SK-N-SH (cell line): Measurements from ENCODE around the gene TGFBR3L.

Experiments
- ELF1 ChIP-seq: IDR thresholded peaks from 2 replicates; pipeline ENCODE4 v1.4.0; 2012
- EP300 ChIP-seq, 2 experiments: IDR thresholded peaks; 2 replicates each; pipeline versions ENCODE4 v1.4.0 to v1.6.1; 2012; ENCODE audit warnings: borderline replicate concordance in 1 of 2, low read depth in 1 of 2, low read length in 1 of 2
- JUND ChIP-seq: IDR thresholded peaks from 2 replicates; pipeline ENCODE4 v1.4.0; 2012
- POLR2AphosphoS5 ChIP-seq: IDR thresholded peaks from 2 replicates; pipeline ENCODE4 v1.6.1; 2012; ENCODE audit warnings: low read depth, low read length
- RFX5 ChIP-seq: IDR thresholded peaks from 2 replicates; pipeline ENCODE4 v1.6.1; 2012; ENCODE audit warnings: mild to moderate bottlenecking, improper control_type of control experiment, low read length
- SIN3A ChIP-seq: IDR thresholded peaks from 2 replicates; pipeline ENCODE4 v1.6.1; 2012; ENCODE audit warnings: low read depth, mild to moderate bottlenecking, low read length, moderate library complexity, borderline replicate concordance
- SMC3 ChIP-seq: IDR thresholded peaks from 2 replicates; pipeline ENCODE4 v1.6.1; 2012; ENCODE audit warnings: low read depth, low read length, improper control_type of control experiment
- TAF1 ChIP-seq: IDR thresholded peaks from 2 replicates; pipeline ENCODE4 v1.6.1; 2012; ENCODE audit warnings: low read depth, mild to moderate bottlenecking, low read length, moderate library complexity, borderline replicate concordance
- TEAD4 ChIP-seq: IDR thresholded peaks from 2 replicates; pipeline ENCODE4 v1.4.0; 2012; ENCODE audit warnings: mild to moderate bottlenecking, borderline replicate concordance; ENCODE audit not compliant: insufficient read depth
- YY1 ChIP-seq: IDR thresholded peaks from 2 replicates; pipeline ENCODE4 v1.4.0; 2012; ENCODE audit warnings: low read depth, mild to moderate bottlenecking
- TF ChIP-seq, protein P1 (sequence below): fragments of 200-600 bp; sonication (generic); IDR thresholded peaks from 2 replicates; pipeline ENCODE4 v1.6.1; 2017; ENCODE audit warnings: antibody characterized with exemption, mild to moderate bottlenecking, moderate library complexity
- TF ChIP-seq, protein P2 (sequence below): IDR thresholded peaks from 2 replicates; pipeline ENCODE4 v1.4.0; 2012; ENCODE audit warnings: low read depth, borderline replicate concordance

GRCh38 chr19:7888145-7888825 lies 26.3 kb upstream of the TGFBR3L start, which contains the start of gene LRRC8E:
- no peak for TF ChIP-seq YY1
- TF ChIP-seq, protein P1, sequence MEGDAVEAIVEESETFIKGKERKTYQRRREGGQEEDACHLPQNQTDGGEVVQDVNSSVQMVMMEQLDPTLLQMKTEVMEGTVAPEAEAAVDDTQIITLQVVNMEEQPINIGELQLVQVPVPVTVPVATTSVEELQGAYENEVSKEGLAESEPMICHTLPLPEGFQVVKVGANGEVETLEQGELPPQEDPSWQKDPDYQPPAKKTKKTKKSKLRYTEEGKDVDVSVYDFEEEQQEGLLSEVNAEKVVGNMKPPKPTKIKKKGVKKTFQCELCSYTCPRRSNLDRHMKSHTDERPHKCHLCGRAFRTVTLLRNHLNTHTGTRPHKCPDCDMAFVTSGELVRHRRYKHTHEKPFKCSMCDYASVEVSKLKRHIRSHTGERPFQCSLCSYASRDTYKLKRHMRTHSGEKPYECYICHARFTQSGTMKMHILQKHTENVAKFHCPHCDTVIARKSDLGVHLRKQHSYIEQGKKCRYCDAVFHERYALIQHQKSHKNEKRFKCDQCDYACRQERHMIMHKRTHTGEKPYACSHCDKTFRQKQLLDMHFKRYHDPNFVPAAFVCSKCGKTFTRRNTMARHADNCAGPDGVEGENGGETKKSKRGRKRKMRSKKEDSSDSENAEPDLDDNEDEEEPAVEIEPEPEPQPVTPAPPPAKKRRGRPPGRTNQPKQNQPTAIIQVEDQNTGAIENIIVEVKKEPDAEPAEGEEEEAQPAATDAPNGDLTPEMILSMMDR: no peak
- no peak for TF ChIP-seq RFX5
- TF ChIP-seq TAF1: no peak
- TF ChIP-seq JUND: no peak
- TF ChIP-seq POLR2AphosphoS5: no peak
- no peak for TF ChIP-seq EP300 (IDR thresholded peaks at IDR 0.05; ENCODE audit: borderline replicate concordance in 1 of 2, low read depth in 1 of 2, low read length in 1 of 2)
- no peak for TF ChIP-seq SIN3A
- TF ChIP-seq ELF1: no peak
- TF ChIP-seq, protein P2, sequence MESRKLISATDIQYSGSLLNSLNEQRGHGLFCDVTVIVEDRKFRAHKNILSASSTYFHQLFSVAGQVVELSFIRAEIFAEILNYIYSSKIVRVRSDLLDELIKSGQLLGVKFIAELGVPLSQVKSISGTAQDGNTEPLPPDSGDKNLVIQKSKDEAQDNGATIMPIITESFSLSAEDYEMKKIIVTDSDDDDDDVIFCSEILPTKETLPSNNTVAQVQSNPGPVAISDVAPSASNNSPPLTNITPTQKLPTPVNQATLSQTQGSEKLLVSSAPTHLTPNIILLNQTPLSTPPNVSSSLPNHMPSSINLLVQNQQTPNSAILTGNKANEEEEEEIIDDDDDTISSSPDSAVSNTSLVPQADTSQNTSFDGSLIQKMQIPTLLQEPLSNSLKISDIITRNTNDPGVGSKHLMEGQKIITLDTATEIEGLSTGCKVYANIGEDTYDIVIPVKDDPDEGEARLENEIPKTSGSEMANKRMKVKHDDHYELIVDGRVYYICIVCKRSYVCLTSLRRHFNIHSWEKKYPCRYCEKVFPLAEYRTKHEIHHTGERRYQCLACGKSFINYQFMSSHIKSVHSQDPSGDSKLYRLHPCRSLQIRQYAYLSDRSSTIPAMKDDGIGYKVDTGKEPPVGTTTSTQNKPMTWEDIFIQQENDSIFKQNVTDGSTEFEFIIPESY: no peak
- no peak for TF ChIP-seq TEAD4
- no peak for TF ChIP-seq SMC3
